Ascending aorta (tissue), 2 donors: ENCODE results near the gene MCEMP1. TPM values are rescaled to one million over a fixed set of nuclear protein-coding genes. Genes with fewer than 3 reads are reported as not detected.

Experiments
- DNase-seq, 2 donors: peaks; one replicate each; pipeline ENCODE4 v3.0.0-alpha.2; 2019; ENCODE audit warnings: low spot score in 2 of 2
- H3K27ac ChIP-seq, 2 donors: fragments of 200-600 bp; sonication (generic); one replicate each; pipeline ENCODE4 v1.5.1; 2016 to 2017; ENCODE audit warnings: mild to moderate bottlenecking in 1 of 2
- H3K27me3 ChIP-seq: fragments of 200-600 bp; sonication (generic); one replicate; pipeline ENCODE4 v1.5.1; 2017
- H3K36me3 ChIP-seq, 2 donors: fragments of 200-600 bp; sonication (generic); one replicate each; pipeline ENCODE4 v1.5.1; 2016
- H3K4me1 ChIP-seq, 2 donors: fragments of 200-600 bp; sonication (generic); one replicate each; pipeline ENCODE4 v1.5.1; 2016 to 2017; ENCODE audit warnings: mild to moderate bottlenecking in 1 of 2
- H3K4me3 ChIP-seq, 2 donors: fragments of 200-600 bp; sonication (generic); one replicate each; pipeline ENCODE4 v1.5.1; 2016 to 2017; ENCODE audit warnings: mild to moderate bottlenecking in 1 of 2
- H3K9me3 ChIP-seq, 2 donors: fragments of 200-600 bp; sonication (generic); one replicate each; pipeline ENCODE4 v1.5.1; 2016
- intact Hi-C: fragments of 100-400 bp; cut with DNase I; formaldehyde crosslinking; loops from one replicate; pipeline ENCODE4 v1.15.1; 2023
- total RNA-seq: library from RNA; depleted of rRNA; stranded (reverse); fragments of >200 nt; gene quantifications from one replicate; pipeline ENCODE4 v1.1.0, GENCODE V29; 2016
- TF ChIP-seq, protein P1 (sequence below), 3 experiments: fragments of 200-600 bp in 2 of 3; fragments of 450-650 bp in 1 of 3; sonication (generic) in 2 of 3; IDR thresholded peaks; one replicate each; pipeline ENCODE4 v1.5.1; 2016 to 2019; ENCODE audit warnings: antibody characterized with exemption in 3 of 3, mild to moderate bottlenecking in 1 of 3, moderate library complexity in 1 of 3

Gene MCEMP1
- total RNA-seq, 1 donor from 2014 or later: not detected

DNA sequence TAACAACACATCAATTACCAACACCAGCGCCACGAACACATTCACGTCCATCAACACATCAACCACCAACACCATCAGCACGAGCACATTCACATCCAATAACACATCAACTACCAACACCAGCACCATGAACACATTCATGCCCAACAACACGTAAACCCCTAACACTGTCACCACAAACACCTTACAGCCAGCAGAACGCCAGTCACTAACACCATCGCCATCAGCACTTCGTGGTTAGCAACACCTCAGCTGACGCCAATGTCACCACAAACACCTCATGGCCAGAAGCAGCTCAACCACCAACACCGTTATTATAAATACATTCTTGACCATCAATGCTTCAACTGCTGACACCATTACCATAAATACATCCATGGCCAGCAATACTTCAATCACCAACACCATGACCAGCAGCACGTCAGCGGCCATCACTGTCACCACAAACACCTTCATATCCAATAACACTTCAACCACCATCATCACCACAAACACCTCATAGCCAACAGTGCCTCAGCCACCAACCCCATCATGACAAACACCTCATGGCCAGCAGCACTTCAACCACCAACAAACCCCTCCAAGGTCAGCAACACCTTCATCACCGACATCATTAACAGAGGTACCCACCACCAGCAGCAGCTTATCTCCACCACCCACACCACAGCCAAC lies 15.7 kb downstream of the MCEMP1 start:
- no peaks in the 10 kb centered on the region for H3K27me3 ChIP-seq
- H3K27ac ChIP-seq: no peak overlapping the region
- no peaks in the 10 kb centered on the region for H3K36me3 ChIP-seq
- intact Hi-C loops: no loop called here
- no peaks in the 10 kb centered on the region for H3K4me1 ChIP-seq
- DNase-seq: no peak
- TF ChIP-seq, protein P1, sequence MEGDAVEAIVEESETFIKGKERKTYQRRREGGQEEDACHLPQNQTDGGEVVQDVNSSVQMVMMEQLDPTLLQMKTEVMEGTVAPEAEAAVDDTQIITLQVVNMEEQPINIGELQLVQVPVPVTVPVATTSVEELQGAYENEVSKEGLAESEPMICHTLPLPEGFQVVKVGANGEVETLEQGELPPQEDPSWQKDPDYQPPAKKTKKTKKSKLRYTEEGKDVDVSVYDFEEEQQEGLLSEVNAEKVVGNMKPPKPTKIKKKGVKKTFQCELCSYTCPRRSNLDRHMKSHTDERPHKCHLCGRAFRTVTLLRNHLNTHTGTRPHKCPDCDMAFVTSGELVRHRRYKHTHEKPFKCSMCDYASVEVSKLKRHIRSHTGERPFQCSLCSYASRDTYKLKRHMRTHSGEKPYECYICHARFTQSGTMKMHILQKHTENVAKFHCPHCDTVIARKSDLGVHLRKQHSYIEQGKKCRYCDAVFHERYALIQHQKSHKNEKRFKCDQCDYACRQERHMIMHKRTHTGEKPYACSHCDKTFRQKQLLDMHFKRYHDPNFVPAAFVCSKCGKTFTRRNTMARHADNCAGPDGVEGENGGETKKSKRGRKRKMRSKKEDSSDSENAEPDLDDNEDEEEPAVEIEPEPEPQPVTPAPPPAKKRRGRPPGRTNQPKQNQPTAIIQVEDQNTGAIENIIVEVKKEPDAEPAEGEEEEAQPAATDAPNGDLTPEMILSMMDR (IDR thresholded peaks at IDR 0.05): no peak
- H3K4me3 ChIP-seq: no peak overlapping the region
- H3K9me3 ChIP-seq: no peaks in the 10 kb centered on the region

DNA sequence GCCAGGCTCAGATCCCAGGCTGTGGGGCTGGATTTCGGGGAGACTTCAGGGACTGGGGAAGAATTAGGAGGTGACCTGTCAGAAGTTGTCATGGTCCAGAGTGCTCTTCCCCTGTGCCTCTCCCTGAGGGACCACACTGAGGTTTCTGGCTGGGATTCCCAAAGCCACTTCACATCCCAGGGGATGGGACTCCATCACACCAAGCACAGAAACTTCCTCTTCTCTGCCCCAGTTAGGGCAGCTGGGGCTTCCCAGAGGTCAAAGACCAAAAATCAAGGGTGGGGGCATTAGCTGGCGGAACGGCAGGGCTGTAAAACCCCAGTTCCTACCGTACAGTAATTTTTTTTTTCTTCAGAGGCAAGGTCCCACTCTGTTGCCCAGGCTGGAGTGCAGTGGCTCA lies 17.6 kb downstream of the MCEMP1 start:
- H3K9me3 ChIP-seq: no peaks in the 10 kb centered on the region
- no peak overlapping the region for H3K27ac ChIP-seq
- intact Hi-C loops: no loop called here
- no peaks in the 10 kb centered on the region for H3K4me1 ChIP-seq
- TF ChIP-seq, protein P1 (IDR thresholded peaks at IDR 0.05): no peak
- no peaks in the 10 kb centered on the region for H3K36me3 ChIP-seq
- H3K27me3 ChIP-seq: no peaks in the 10 kb centered on the region
- no peak overlapping the region for H3K4me3 ChIP-seq
- DNase-seq: no peak

DNA sequence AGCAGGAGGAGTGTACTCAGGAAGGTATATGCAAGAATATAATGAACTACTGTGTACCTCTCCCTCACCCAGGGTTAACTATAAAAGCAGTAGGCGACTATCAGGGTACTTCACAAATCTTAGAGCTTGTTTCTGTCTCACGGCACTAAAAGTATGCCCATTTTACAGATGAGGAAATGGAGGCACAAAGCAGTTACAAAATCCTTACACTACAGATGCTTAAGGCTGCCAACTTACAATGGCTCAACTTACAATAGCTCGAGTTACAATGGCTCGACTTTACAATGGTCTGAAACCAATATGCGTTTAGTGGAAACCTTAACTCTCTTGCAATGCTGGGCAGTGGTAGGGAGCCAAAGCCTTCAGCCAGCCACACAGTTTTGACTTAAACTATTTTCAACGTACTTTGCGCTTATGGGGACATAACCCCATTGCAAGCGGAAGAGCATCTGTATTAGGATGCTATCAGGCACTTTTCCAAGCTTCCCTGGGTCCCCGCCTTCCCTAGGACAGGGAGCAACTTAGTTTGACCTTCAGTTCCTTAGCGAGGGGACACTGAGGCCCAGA lies 20.9 kb downstream of the MCEMP1 start:
- intact Hi-C loops: no loop called here
- TF ChIP-seq, protein P1 (IDR thresholded peaks at IDR 0.05): no peak
- no peak for DNase-seq
- Histone ChIP-seq H3K9me3 (no peaks in the 10 kb centered on the region), H3K27ac (no peak overlapping the region), H3K4me3 (no peak overlapping the region), H3K36me3 (no peaks in the 10 kb centered on the region), H3K4me1 (no peaks in the 10 kb centered on the region), H3K27me3 (no peaks in the 10 kb centered on the region)

DNA sequence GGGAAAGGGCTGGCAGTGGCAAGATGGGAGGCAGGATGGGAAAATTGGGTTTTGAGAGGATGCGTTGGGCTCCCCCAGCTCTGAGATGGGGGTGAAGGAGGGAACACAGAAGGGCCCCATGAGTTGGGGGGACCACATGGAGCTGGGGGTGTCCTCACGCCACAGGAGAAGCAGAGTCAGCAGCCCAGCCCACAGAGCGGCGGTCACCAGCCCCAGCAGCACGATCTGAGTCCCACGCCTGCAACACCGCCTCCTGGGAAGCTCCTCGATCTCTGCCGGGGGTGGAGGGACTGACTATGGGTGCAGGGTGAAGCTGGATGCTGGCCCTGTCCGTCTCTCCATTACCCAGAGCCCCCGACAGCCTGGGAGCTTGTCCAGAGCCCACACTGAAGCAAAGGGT lies 21.7 kb downstream of the MCEMP1 start:
- Histone ChIP-seq H3K4me1 (no peaks in the 10 kb centered on the region), H3K4me3 (no peak overlapping the region), H3K27ac (no peak overlapping the region), H3K36me3 (no peaks in the 10 kb centered on the region), H3K9me3 (no peaks in the 10 kb centered on the region), H3K27me3 (no peaks in the 10 kb centered on the region)
- intact Hi-C loops: no loop called here
- TF ChIP-seq, protein P1 (IDR thresholded peaks at IDR 0.05): no peak
- no peak for DNase-seq

DNA sequence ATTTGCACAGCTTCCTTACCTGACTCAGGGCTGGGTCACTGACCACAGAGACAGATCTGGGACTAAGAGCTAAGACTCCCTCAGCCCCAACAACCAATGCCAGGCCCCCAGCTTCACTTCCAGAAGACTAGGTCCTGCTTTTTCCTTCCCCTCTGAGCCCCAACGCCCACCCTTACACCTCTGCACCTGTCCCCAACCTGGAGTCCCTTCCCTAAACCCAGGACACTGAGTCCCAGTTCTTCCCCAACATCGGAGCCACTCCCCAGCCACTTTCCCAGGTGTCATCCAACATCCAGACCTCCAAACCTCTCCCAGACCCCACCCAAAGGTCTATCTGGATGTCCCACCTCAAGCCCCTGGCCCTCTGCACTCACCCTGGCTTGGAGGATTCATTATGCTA lies 22.1 kb downstream of the MCEMP1 start:
- Histone ChIP-seq H3K27me3 (no peaks in the 10 kb centered on the region), H3K4me3 (no peak overlapping the region), H3K36me3 (no peaks in the 10 kb centered on the region), H3K4me1 (no peaks in the 10 kb centered on the region), H3K27ac (no peak overlapping the region), H3K9me3 (no peaks in the 10 kb centered on the region)
- intact Hi-C loops: no loop called here
- DNase-seq: no peak
- TF ChIP-seq, protein P1 (IDR thresholded peaks at IDR 0.05): no peak
